Activated CD8-positive, alpha-beta memory T cell treated with anti-CD3 and anti-CD28 coated beads for 48 hours (primary cell): ENCODE measurements around the gene COLEC11.
"Not testable (repeated sequence)": the region's sequence is repeated elsewhere in the genome, so short reads cannot be mapped to it uniquely, and the experiment has no call there.

ENCODE experiments used
- DNase-seq, 3 experiments: peaks; one replicate each; pipeline ENCODE4 v3.0.0-alpha.2; 2020; ENCODE audit warnings: low read depth in 2 of 3, low spot score in 2 of 3

COLEC11 gene

GRCh38 chr2:3594493-3595281 lies at the start of gene COLEC11:
Gene COLEC11 (plus strand): TSS chr2:3595112. CDS start chr2:3604341, 9,229 bp downstream.
- no peak for DNase-seq

DNA sequence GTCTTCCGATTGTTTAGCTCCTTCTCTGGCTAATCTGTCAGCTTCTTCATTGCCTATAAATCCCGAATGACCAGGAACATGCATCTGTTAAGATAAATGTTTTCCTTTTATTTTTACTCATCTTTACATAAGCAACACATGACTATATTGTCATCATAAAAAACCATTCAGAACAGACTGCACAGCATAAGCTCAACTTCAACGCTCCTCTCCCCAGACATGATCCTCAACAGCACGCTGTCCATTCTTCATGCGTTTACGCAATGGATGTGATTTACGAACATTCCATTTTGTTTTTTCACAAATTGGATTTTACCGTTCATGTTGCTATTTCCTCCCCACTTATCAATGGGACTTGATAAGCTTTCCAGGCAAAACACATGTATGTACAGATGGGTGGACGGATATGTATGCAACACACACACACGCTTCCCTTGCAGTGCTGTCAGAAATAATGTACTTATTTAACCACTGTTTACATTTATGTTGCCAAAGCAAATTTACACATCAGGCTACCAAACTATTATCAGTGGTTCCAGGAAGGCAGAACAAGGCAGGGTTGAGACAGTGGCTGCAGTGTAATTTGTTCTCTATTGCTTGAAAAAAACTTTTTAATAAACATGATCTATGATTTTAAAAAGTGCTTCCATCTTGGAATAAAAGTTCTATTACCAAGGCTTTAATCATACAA lies 49.0 kb upstream of the COLEC11 start:
- no peak for DNase-seq

GRCh38 chr2:3547915-3548314 lies 47.0 kb upstream of the COLEC11 start:
- DNase-seq, result no peak

DNA sequence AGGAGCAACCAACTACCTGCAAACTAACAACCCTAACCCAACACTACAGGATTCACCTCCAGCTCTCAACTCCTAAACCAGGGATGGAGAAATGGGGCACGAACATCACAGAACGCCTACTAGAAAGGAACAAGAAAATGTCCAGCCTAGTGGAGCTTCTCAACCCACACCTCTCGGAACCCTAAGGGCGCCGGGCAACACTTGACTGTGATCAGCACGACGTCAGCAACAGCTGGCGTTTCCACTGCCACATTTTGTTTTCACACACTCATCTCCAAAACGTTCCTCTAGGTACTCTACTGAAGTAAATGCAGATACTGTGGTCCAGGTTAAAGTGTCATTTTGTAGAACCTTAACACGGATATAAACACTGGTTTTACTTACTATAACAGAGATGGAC lies 41.0 kb upstream of the COLEC11 start:
- no peak for DNase-seq

GRCh38 chr2:3557639-3558204 lies 37.2 kb upstream of the COLEC11 start:
- no peak for DNase-seq

- DNase-seq, result peak; percentile 98 to 99 (median 99)
Observed at GRCh38 chr2:3558205-3559014, 36.5 kb upstream of the COLEC11 start, which contains the start of gene RNASEH1. Gene RNASEH1 (minus strand): TSS chr2:3558333. CDS start chr2:3558260, 73 bp downstream.

GRCh38 chr2:3563521-3563976 lies 31.4 kb upstream of the COLEC11 start:
- no peak for DNase-seq

DNA sequence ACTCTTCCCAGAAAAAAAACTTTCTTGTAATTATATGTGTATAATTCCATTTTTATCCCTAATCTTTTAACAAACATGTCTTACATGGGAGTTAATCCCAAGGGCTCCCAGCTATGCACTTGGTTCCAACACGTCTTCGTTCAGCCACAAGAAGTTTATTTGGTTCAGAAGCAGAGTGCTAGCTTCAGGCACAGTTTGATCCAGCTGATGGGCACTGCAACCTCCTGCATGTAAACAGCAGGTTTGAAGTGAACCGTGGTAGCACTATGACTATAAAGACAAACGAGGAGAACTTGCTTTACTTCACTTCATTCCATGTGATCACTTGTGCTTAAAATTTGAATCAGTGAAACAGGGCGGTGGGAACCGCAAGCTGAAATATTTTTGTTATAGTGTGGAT lies 29.8 kb upstream of the COLEC11 start:
- no peak for DNase-seq

DNA sequence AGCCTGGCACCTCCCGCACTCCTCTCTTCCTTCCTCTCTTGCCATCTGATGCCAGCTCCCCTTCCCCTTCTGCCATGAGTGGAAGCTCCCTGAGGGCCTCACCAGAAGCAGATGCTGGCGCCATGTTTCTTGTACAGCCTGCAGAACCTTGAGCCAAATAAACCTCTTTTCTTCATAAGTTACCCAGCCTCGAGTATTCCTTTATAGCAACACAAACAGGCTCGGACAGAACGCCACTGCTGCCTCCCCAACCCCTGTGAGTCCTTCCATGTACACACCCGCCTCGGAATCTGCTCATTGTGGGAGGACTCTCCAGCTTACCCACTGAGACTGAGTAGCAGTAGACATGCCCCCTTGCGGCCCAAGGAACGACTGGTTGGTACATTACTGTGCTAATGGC lies 28.1 kb upstream of the COLEC11 start:
- DNase-seq, result no peak

- DNase-seq, result not testable (repeated sequence)
Observed at GRCh38 chr2:3569656-3570055, 25.3 kb upstream of the COLEC11 start.

DNA sequence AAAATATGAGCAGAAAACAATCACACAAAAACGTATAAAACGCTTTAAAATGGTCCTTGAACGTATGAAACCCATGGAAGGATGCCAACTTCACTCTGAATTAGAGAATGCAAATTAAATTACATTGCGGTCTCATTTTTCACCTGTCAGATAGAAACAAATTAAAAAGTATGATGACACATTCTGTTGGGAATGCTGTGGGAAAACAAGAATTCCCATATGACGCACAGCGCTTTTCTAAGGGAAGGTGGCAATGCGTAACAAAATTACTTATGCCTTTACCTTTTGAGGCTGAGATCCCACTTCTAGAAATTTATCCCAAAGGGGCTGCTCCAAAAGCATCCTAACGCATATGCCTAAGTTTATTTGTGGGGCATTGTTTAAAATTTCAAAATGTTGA lies 23.6 kb upstream of the COLEC11 start:
- no peak for DNase-seq

GRCh38 chr2:3572620-3573019 lies 22.3 kb upstream of the COLEC11 start:
- DNase-seq, result no peak

- no peak for DNase-seq
Observed at GRCh38 chr2:3574155-3574554, 20.8 kb upstream of the COLEC11 start.

DNA sequence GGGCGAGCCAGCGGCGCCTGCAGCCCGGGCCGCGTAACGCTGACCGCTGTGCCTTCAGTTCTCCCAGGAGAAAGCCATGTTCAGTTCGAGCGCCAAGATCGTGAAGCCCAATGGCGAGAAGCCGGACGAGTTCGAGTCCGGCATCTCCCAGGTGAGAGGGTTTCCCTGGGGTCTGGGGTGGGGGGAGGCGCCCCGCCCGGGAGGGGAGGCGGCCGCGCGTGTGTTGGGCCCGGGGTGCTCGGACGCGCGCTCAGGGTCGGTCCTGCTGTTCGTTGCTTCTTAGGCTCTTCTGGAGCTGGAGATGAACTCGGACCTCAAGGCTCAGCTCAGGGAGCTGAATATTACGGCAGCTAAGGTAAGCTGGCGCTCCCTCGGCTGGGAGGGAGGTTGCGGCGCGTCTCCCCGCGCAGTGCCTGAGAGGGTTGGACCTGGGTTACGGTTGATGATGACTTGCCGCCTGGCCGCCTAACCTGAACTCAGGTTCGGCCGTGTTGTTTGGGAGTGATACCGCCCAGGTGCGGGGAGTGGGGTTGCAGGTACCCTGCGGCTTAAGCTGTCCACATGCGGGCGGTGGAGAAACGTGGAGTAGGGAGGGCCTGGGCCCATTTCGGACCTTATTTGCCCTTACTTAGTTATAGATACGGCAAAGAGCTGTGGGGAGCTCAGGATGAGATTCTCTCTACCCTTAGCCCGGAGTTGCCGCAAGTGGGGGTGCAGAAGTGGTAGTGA lies 19.2 kb upstream of the COLEC11 start:
- peak in 1 of 3 experiments; percentile 19 for DNase-seq

- not testable (repeated sequence) for DNase-seq
Observed at GRCh38 chr2:3576263-3576630, 18.7 kb upstream of the COLEC11 start.

GRCh38 chr2:3578987-3579386 lies 15.9 kb upstream of the COLEC11 start:
- no peak for DNase-seq

GRCh38 chr2:3580449-3580848 lies 14.5 kb upstream of the COLEC11 start:
- DNase-seq, result no peak

DNA sequence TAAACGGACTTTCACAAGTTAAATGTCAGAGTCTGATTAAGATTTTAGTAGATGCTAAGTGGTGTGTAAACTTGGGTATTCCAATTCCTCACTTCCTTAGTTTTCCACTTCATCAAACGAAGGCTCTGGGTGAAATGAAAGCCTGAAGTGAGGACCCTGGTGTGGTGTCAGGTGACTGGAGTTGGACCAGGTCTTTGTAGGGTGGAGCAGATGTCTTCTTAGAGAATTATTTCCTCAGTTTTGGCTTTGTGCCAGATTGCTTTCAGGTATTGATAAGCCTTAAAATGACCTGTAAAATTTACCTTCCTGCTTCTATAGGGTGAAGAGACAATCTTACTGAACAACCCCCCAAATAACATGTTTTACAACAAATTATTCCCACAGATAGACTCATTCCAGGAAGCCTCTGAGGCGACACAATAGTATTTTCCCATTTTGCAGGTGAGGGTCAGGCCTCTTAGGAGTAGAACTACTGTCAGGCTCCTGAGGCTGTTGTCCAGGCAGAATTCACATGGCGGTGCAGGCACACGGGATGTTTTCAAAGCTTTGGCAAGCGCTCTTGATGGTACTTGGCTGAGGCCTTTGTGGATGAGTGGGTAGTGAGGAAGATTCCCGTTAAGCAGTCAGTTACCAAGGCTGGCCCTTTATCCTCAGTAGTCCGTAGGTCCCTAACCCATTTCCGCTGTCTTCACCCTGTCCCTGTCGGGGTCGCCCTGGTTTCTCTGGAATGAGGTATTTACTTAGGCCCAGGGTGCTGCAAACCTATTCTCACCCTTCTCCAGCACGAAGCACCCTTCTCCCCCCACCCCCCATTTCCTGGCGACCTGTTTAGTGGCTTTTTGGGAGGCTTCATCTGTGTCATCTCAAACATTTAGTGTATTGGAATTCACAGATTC lies 13.3 kb upstream of the COLEC11 start:
- no peak for DNase-seq

DNA sequence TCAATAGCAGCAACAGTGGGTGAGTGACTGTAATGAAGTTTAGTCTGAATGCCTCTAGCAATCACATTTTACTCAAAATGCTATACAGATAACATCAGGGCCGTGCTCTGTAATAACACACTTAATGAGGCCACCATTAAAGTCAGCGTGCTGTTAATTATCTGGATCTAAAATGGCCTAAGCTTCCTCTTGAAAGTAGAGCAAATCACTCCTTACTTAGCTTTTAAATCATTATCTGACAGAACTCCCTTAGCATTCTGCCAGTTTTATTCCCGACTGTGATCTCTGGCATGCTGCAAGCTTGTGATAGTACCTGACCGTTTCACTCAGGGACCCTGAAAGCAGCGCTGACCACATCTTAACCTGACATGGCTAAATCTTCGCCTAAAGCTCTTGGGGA lies 10.8 kb upstream of the COLEC11 start:
- DNase-seq, result no peak
